SJCRH30 (cell line): ENCODE results near the gene B4GALT3. TPM values are rescaled to one million over a fixed set of nuclear protein-coding genes. Genes with fewer than 3 reads are reported as not detected.
"Not testable (repeated sequence)": the region's sequence is repeated elsewhere in the genome, so short reads cannot be mapped to it uniquely, and the experiment has no call there.

Experiments used
- DNase-seq, 2 experiments: peaks; one replicate each; pipeline ENCODE4 v3.0.0-alpha.2; 2015 to 2020
- H3K27ac ChIP-seq: fragments of 250-450 bp; sonication (Bioruptor Pico); 2 replicates; pipeline ENCODE4 v1.5.1; 2020; ENCODE audit warnings: mild to moderate bottlenecking, moderate library complexity
- H3K27me3 ChIP-seq: fragments of 250-450 bp; sonication (Bioruptor Pico); 2 replicates; pipeline ENCODE4 v1.5.1; 2020; ENCODE audit warnings: mild to moderate bottlenecking, moderate library complexity
- H3K36me3 ChIP-seq: fragments of 250-450 bp; sonication (Bioruptor Pico); 2 replicates; pipeline ENCODE4 v1.5.1; 2020; ENCODE audit warnings: mild to moderate bottlenecking, moderate library complexity
- H3K4me1 ChIP-seq: fragments of 250-450 bp; sonication (Bioruptor Pico); 2 replicates; pipeline ENCODE4 v1.5.1; 2020; ENCODE audit warnings: mild to moderate bottlenecking, moderate library complexity
- H3K4me3 ChIP-seq: fragments of 250-450 bp; sonication (Bioruptor Pico); 2 replicates; pipeline ENCODE4 v1.5.1; 2020; ENCODE audit warnings: mild to moderate bottlenecking, moderate library complexity
- H3K9me3 ChIP-seq: fragments of 250-450 bp; sonication (Bioruptor Pico); replicated peaks from 2 replicates; pipeline ENCODE4 v1.5.1; 2020; ENCODE audit warnings: mild to moderate bottlenecking, moderate library complexity
- total RNA-seq: library from RNA; depleted of rRNA; stranded (reverse); fragments of >200 nt; shearing (Covaris generic); gene quantifications from 2 replicates; pipeline ENCODE4 v1.2.3, GENCODE V29; 2014; rRNA removed

Gene B4GALT3
- total RNA-seq = 31.4 and 36.3 TPM in 2 replicates

DNA sequence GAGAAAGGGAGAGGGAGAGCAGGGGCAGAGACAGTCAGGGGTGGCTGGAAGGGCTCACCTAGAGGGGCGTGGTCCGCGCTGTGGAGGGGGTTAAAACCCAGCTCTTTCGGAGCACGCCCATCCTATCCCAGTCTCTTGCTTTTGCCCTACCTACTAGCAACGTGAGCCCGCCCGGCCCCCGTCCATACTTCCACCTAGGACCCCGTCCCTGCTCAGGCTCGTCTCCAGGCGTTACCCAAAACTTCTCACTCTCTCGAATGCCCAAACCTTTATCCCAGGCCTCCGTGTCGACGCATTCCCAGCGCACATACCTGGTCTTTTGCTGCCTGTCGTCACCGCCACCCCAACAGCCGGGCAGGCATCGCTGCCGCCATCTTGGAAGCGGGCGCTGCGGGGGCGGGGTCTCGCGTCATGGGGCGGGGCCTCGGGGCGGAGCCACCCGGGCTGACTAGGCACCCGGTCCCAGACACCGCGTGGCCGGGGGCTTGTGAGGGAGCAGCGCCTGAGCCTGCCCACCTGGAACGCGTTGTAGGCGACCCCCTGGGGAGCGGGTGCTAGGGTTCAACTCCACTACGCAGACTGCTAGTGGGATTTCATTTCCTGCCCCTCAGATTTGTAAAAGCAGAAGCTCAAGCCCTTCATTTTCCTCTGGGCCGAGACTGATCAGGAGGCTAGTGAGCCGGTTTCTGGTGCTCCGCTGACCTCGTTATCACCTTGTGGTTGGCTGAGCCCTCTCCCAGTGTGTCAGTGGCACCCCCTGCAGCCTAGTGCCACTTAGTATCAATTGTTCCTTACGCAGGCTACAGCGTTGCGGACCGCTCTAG, at the start of gene B4GALT3:
Gene B4GALT3 (minus strand): TSS at position 396 of the 824 bp plus-strand sequence. CDS start 1,447 bp downstream, outside the sequence.
- DNase-seq = peak; percentile 84 to 88

DNA sequence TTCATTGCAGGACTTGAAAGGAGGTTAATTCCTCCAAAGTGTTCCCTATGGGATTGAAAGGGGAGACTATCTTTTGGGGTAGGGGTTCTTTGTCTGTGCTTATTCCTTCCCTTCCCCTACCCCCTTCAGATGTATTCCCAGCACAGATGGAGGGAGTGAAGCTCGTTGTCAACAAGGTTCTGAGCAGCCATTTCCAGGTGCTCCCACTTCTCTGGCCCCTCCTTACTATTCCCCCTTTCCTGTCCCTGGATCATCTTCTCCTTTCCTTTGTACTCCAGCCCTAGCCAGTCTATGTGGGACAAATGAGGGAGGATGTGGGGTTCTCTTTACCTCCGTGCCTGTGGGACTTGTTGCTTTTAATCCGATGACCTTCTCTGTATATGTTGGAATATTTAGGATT, 49.5 kb upstream of the B4GALT3 start:
- H3K27me3 ChIP-seq = no peaks in the 10 kb centered on the region
- no peaks in the 10 kb centered on the region for H3K9me3 ChIP-seq
- no peaks in the 10 kb centered on the region for H3K36me3 ChIP-seq
- H3K4me1 ChIP-seq = peaks cover 8% of the 10 kb centered on the region
- DNase-seq = no peak
- no peak overlapping the region for H3K27ac ChIP-seq
- H3K4me3 ChIP-seq = peak overlapping the region; percentile 80

More for the DNA sequence above, at the start of gene B4GALT3:
- no peaks in the 10 kb centered on the region for H3K4me1 ChIP-seq
- H3K27me3 ChIP-seq = no peaks in the 10 kb centered on the region
- peak within 1 kb of the TSS; percentile 65 for H3K27ac ChIP-seq
- peaks cover 16% of the 10 kb centered on the region for H3K36me3 ChIP-seq
- H3K4me3 ChIP-seq = peak within 1 kb of the TSS; percentile 78
- no peaks in the 10 kb centered on the region for H3K9me3 ChIP-seq

DNA sequence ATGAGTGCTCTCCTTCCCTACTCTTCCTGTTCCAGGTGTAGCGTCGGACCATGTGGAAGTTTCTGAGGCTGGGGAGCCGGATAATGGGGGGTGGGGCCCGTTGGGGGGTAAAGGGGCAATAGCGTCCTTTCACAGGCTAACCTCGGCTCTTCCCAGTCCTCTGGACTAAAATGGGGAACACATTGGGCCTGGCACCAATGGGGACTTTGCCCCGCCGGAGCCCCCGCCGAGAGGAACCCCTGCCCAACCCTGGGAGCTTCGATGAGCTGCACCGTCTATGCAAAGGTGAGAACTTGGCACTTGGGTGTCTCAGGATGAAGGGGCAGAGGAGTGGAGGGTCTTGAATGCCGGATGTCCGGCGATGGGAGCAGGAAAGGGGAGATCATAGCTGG, 49.0 kb upstream of the B4GALT3 start:
- peak overlapping the region; percentile 80 for H3K4me3 ChIP-seq
- H3K9me3 ChIP-seq = no peaks in the 10 kb centered on the region
- peak overlapping the region; percentile 59 for H3K27ac ChIP-seq
- H3K4me1 ChIP-seq = peaks cover 8% of the 10 kb centered on the region
- no peaks in the 10 kb centered on the region for H3K36me3 ChIP-seq
- no peaks in the 10 kb centered on the region for H3K27me3 ChIP-seq
- DNase-seq = peak in 1 of 2 experiments; percentile 16

GRCh38 chr1:161225534-161226319, 48.4 kb upstream of the B4GALT3 start, which contains the start of gene TOMM40L:
Gene TOMM40L (plus strand): TSS chr1:161226060. CDS start chr1:161226490, 430 bp downstream.
- H3K4me1 ChIP-seq = peaks cover 8% of the 10 kb centered on the region
- H3K27ac ChIP-seq = peak within 1 kb of the TSS; percentile 59
- no peaks in the 10 kb centered on the region for H3K27me3 ChIP-seq
- DNase-seq = peak; percentile 93 to 97
- H3K9me3 ChIP-seq = no peaks in the 10 kb centered on the region
- H3K36me3 ChIP-seq = no peaks in the 10 kb centered on the region
- H3K4me3 ChIP-seq = peak within 1 kb of the TSS; percentile 80

DNA sequence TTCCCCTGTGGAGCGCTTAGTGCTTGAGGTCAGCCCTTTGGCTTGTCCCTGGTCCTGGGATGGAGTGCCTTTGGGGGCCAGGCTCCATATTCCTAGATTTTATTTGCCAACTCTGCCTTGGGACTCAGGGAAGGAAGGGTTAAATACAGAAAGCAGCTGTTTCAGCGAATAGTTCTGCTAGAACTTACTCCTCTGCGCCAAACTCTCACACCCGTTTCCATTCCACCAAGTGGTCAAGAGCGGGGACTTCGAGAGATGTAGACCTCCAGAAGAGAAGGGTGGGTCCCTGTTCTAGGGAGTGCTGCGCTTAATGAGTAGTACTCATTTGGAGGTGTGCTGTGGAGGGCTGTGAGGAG, 47.8 kb upstream of the B4GALT3 start:
- peak in 1 of 2 experiments; percentile 20 for DNase-seq
- Histone ChIP-seq H3K36me3 (no peaks in the 10 kb centered on the region), H3K27me3 (no peaks in the 10 kb centered on the region), H3K9me3 (no peaks in the 10 kb centered on the region), H3K27ac (no peak overlapping the region), H3K4me1 (peaks cover 8% of the 10 kb centered on the region), H3K4me3 (peak overlapping the region; percentile 25)

DNA sequence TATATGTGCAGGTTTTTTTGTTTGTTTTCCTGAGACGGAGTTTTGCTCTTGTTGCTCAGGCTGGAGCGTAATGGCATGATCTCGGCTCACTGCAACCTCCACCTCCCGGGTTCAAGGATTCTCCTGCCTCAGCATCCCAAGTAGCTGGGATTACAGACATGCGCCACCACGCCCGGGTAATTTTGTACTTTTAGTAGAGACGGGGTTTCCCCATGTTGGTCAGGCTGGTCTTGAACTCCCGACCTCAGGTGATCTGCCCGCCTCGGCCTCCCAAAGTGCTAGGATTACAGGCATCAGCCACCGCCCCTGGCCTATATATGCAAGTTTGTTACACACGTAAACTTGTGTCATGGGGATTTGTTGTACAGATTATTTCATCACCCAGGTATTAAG, 47.4 kb upstream of the B4GALT3 start:
- H3K36me3 ChIP-seq, H3K4me1 ChIP-seq, H3K27ac ChIP-seq, H3K27me3 ChIP-seq, H3K4me3 ChIP-seq, H3K9me3 ChIP-seq, DNase-seq: not testable (repeated sequence)

DNA sequence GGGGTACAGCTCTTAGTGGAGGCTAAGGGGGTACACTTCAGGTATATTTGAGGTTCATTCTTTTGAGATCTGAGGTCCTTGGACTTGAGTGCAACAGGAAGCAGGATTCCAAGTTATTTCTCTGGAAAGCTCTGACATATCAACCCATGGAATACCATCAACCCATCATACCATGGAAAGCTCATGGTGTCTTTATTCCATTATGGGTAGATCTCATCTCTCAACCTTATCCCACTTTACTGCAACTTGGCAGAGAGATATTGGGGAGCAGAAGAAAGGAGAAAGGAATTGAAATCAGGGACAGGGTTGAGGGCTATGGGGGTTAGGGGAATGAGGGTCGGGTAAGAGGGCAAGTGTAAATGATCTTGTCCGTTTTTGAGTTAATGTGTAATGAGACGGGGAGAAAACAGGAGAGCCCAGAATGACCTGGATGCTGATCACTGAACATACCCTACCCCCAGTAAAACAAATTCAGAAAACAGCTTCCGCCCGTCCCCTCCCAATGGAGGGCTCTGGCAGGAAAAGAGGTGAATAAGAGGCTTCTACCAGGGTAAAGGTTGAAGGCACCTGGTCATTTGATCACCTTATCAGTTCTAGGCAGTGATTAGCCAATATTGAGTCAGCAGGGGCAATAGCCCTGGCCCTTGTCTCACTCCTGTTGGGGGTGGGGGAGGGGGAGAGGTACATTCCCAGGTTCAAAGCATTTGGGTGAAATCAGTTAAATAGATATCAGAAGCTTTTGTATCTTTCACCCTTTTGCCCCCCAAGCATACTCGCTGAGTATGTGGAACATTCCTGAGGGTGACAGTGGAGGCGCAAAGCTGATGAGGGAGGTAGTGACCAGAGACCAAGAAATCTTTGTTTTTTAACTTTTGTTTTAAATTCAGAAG, 46.7 kb upstream of the B4GALT3 start:
- Histone ChIP-seq H3K4me3 (no peak overlapping the region), H3K27me3 (no peaks in the 10 kb centered on the region), H3K4me1 (peaks cover 8% of the 10 kb centered on the region), H3K27ac (no peak overlapping the region), H3K9me3 (no peaks in the 10 kb centered on the region), H3K36me3 (no peaks in the 10 kb centered on the region)
- DNase-seq = no peak

- no peak overlapping the region for H3K4me3 ChIP-seq
- no peaks in the 10 kb centered on the region for H3K36me3 ChIP-seq
- peaks cover 6% of the 10 kb centered on the region for H3K4me1 ChIP-seq
- DNase-seq = no peak
- no peaks in the 10 kb centered on the region for H3K9me3 ChIP-seq
- no peak overlapping the region for H3K27ac ChIP-seq
- H3K27me3 ChIP-seq = no peaks in the 10 kb centered on the region
Observed at GRCh38 chr1:161222175-161223019, 45.1 kb upstream of the B4GALT3 start.

- no peak overlapping the region for H3K27ac ChIP-seq
- no peaks in the 10 kb centered on the region for H3K36me3 ChIP-seq
- no peak for DNase-seq
- peaks cover 2% of the 10 kb centered on the region; the same call in 1 of the 2 replicates for H3K4me1 ChIP-seq
- no peaks in the 10 kb centered on the region for H3K27me3 ChIP-seq
- H3K9me3 ChIP-seq = no peaks in the 10 kb centered on the region
- H3K4me3 ChIP-seq = no peak overlapping the region
Observed at GRCh38 chr1:161220002-161220401, 42.7 kb upstream of the B4GALT3 start.

DNA sequence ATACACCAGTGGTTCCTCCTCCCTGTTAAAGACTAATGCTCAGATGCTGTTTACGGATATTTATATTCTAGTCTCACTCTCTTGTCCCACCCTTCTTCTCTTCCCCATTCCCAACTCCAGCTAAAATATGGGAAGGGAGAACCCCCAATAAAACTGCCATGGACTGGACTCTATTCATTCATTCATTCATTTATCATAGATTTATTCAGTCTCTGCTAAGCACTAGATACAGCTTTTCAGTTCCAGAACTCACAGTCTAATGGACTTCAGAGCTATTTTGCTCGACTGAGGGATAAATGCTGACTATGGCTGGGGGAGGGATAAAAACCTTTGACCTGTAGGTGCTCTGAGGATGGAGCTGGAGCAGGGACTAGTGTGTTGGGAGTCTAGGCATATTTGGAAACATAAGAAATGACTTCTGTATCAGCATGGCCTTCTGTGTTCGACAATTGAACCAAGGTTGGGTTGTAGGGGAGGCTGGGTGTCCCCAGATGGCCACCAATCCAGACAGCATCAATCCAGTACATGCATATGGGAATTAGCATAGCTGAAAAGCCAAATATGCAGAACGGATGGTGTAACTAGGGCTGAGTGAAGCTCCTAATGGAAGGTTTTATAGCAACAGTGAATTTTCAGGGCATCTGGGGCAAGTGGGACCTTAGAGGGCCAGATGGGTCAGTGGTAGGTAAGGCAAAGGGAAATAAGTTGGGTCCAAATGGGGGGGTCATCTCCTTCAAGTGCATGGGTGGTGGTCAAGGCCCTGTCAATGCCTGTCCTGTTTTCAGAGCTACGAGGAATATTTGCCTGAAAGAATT, 42.0 kb upstream of the B4GALT3 start:
- Histone ChIP-seq H3K9me3 (no peaks in the 10 kb centered on the region), H3K4me3 (no peak overlapping the region), H3K36me3 (no peaks in the 10 kb centered on the region; the same call in 1 of the 2 replicates), H3K4me1 (no peaks in the 10 kb centered on the region), H3K27ac (no peak overlapping the region), H3K27me3 (no peaks in the 10 kb centered on the region)
- no peak for DNase-seq

- no peaks in the 10 kb centered on the region for H3K4me1 ChIP-seq
- no peaks in the 10 kb centered on the region for H3K27me3 ChIP-seq
- H3K4me3 ChIP-seq = no peak overlapping the region
- H3K36me3 ChIP-seq = peaks cover 3% of the 10 kb centered on the region
- H3K27ac ChIP-seq = no peak overlapping the region
- H3K9me3 ChIP-seq = no peaks in the 10 kb centered on the region
- no peak for DNase-seq
Observed at GRCh38 chr1:161218301-161219077, 41.2 kb upstream of the B4GALT3 start.

GRCh38 chr1:161217831-161218230, 40.5 kb upstream of the B4GALT3 start:
- Histone ChIP-seq H3K27ac (no peak overlapping the region), H3K27me3 (no peaks in the 10 kb centered on the region), H3K4me3 (no peak overlapping the region), H3K36me3 (peaks cover 7% of the 10 kb centered on the region), H3K9me3 (no peaks in the 10 kb centered on the region), H3K4me1 (no peaks in the 10 kb centered on the region)
- no peak for DNase-seq
